ENCODE measurements around the gene RNF157. TPM values are rescaled to one million over a fixed set of nuclear protein-coding genes. Genes with fewer than 3 reads are reported as not detected.

RNF157 gene
- total and polyA plus RNA-seq, 2 of the 13 experiments (the other 11 are each of a cell fraction or from before 2014, with no cell fraction given) = 0.44 to 1.5 TPM

DNA sequence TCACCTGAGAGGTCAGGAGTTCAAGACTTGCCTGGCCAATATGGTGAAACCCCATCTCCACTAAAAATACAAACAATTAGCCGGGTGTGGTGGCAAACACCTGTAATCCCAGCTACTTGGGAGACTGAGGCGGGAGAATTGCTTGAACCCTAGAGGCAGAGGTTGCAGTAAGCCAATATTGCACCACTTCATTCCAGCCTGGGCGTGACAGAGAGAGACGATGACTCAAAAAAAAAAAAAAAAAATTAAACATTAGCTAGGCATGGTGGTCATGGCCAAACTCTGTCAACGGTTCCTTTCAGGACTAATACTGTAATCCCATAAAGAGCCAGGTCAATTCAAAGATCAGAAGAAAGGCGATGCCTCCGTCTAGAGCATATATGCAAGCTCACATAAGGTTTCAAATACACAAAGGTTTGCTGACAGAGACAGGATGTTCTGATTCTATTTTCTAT is 2.4 kb downstream of the RNF157 start (continued):
- TF ChIP-seq NCOA2 (CRISPR knock-in tag; IDR thresholded peaks at IDR 0.05) (peak; percentile 71), ZFX (CRISPR knock-in tag; IDR thresholded peaks at IDR 0.05; ENCODE audit: low read depth) (peak; percentile 18; the same call in 1 of the 2 replicates), FOXJ3 (CRISPR knock-in tag; IDR thresholded peaks at IDR 0.05; ENCODE audit: borderline replicate concordance) (peak; percentile 47; the same call in 1 of the 2 replicates), NFE2L1 (CRISPR knock-in tag; IDR thresholded peaks at IDR 0.05; ENCODE audit: borderline replicate concordance) (no peak), SOX6 (IDR thresholded peaks at IDR 0.05) (no peak), SOX6 (CRISPR knock-in tag; IDR thresholded peaks at IDR 0.05) (peak; percentile 77), CREM (IDR thresholded peaks at IDR 0.05) (peak; percentile 62), CREM (CRISPR knock-in tag; IDR thresholded peaks at IDR 0.05) (no peak), ZNF644 (CRISPR knock-in tag; IDR thresholded peaks at IDR 0.05; ENCODE audit: low read depth) (peak; percentile 90), FOXO1 (CRISPR knock-in tag; IDR thresholded peaks at IDR 0.05) (0 out of 2 replicates have a peak, but pooled peaks have one; percentile 35), ZNF350 (CRISPR knock-in tag; IDR thresholded peaks at IDR 0.05; ENCODE audit: borderline replicate concordance, low read depth) (peak; percentile 60; the same call in 1 of the 2 replicates), MIER3 (CRISPR knock-in tag; IDR thresholded peaks at IDR 0.05; ENCODE audit: borderline replicate concordance) (peak; percentile 75; the same call in 1 of the 2 replicates), ZNF333 (CRISPR knock-in tag; IDR thresholded peaks at IDR 0.05; ENCODE audit: borderline replicate concordance) (no peak), ZNF674 (CRISPR knock-in tag; IDR thresholded peaks at IDR 0.05; ENCODE audit: low read depth) (no peak), SMARCC2 (IDR thresholded peaks at IDR 0.05) (no peak), SNAPC5 (CRISPR knock-in tag; IDR thresholded peaks at IDR 0.05; ENCODE audit: borderline replicate concordance) (0 out of 2 replicates have a peak, but pooled peaks have one; percentile 30), ZNF496 (CRISPR knock-in tag; IDR thresholded peaks at IDR 0.05; ENCODE audit: insufficient replicate concordance) (no peak), ZNF83 (CRISPR knock-in tag; IDR thresholded peaks at IDR 0.05; ENCODE audit: borderline replicate concordance) (no peak), SSRP1 (CRISPR knock-in tag; IDR thresholded peaks at IDR 0.05) (0 out of 2 replicates have a peak, but pooled peaks have one; percentile 55), ZNF670 (CRISPR knock-in tag; IDR thresholded peaks at IDR 0.05; ENCODE audit: borderline replicate concordance) (peak; percentile 87), MBNL3 (CRISPR knock-in tag; conservative IDR thresholded peaks at IDR 0.05) (no peak), ZNF292 (CRISPR knock-in tag; IDR thresholded peaks at IDR 0.05; ENCODE audit: borderline replicate concordance, low read depth) (peak; percentile 51), TBX2 (CRISPR knock-in tag; IDR thresholded peaks at IDR 0.05; ENCODE audit: borderline replicate concordance) (peak; percentile 64; the same call in 1 of the 2 replicates), ZNF431 (CRISPR knock-in tag; IDR thresholded peaks at IDR 0.05; ENCODE audit: borderline replicate concordance, low read depth) (no peak), TCF7 (IDR thresholded peaks at IDR 0.05; ENCODE audit: low read depth) (peak; percentile 77)
- TF ChIP-seq, protein P1, sequence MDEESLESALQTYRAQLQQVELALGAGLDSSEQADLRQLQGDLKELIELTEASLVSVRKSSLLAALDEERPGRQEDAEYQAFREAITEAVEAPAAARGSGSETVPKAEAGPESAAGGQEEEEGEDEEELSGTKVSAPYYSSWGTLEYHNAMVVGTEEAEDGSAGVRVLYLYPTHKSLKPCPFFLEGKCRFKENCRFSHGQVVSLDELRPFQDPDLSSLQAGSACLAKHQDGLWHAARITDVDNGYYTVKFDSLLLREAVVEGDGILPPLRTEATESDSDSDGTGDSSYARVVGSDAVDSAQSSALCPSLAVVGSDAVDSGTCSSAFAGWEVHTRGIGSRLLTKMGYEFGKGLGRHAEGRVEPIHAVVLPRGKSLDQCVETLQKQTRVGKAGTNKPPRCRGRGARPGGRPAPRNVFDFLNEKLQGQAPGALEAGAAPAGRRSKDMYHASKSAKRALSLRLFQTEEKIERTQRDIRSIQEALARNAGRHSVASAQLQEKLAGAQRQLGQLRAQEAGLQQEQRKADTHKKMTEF (CRISPR knock-in tag; IDR thresholded peaks at IDR 0.05) = peak; percentile 82
- TF ChIP-seq, protein P2, sequence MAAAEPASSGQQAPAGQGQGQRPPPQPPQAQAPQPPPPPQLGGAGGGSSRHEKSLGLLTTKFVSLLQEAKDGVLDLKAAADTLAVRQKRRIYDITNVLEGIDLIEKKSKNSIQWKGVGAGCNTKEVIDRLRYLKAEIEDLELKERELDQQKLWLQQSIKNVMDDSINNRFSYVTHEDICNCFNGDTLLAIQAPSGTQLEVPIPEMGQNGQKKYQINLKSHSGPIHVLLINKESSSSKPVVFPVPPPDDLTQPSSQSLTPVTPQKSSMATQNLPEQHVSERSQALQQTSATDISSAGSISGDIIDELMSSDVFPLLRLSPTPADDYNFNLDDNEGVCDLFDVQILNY (CRISPR knock-in tag; conservative IDR thresholded peaks at IDR 0.05) = no peak
- TF ChIP-seq, protein P3, sequence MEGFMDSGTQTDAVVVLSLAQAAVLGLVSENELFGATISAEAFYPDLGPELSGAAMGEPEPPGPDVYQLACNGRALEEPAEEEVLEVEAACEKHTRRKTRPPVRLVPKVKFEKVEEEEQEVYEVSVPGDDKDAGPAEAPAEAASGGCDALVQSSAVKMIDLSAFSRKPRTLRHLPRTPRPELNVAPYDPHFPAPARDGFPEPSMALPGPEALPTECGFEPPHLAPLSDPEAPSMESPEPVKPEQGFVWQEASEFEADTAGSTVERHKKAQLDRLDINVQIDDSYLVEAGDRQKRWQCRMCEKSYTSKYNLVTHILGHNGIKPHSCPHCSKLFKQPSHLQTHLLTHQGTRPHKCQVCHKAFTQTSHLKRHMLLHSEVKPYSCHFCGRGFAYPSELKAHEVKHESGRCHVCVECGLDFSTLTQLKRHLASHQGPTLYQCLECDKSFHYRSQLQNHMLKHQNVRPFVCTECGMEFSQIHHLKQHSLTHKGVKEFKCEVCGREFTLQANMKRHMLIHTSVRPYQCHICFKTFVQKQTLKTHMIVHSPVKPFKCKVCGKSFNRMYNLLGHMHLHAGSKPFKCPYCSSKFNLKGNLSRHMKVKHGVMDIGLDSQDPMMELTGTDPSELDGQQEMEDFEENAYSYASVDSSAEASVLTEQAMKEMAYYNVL (CRISPR knock-in tag; IDR thresholded peaks at IDR 0.05; ENCODE audit: borderline replicate concordance) = no peak
